ENCODE measurements around the gene IL17RA. TPM values are rescaled to one million over a fixed set of nuclear protein-coding genes. Genes with fewer than 3 reads are reported as not detected.

Gene IL17RA
- polyA plus RNA-seq, 1 donor from 2014 or later, result 0.52 TPM

- TF ChIP-seq MXI1 (conservative IDR thresholded peaks at IDR 0.05; ENCODE audit: poor library complexity, severe bottlenecking) (no peak), SMC3 (conservative IDR thresholded peaks at IDR 0.05; ENCODE audit: poor library complexity) (no peak), POLR2AphosphoS5 (IDR thresholded peaks at IDR 0.05) (no peak), TAF1 (IDR thresholded peaks at IDR 0.05; ENCODE audit: low read depth) (no peak), CTCF (IDR thresholded peaks at IDR 0.05; ENCODE audit: poor library complexity, severe bottlenecking) (no peak), EP300 (conservative IDR thresholded peaks at IDR 0.05; ENCODE audit: poor library complexity, severe bottlenecking) (no peak), REST (IDR thresholded peaks at IDR 0.05; ENCODE audit: borderline replicate concordance) (no peak), RAD21 (conservative IDR thresholded peaks at IDR 0.05) (no peak), EZH2 (IDR thresholded peaks at IDR 0.05; ENCODE audit: borderline replicate concordance, insufficient read depth, low read length, poor library complexity, severe bottlenecking) (no peak)
- Histone ChIP-seq H3K9me3 (ENCODE audit: low read length) (no peaks in the 10 kb centered on the region), H3K9ac (ENCODE audit: low read length) (no peak overlapping the region), H3K27ac (ENCODE audit: low read length) (no peak overlapping the region), H3K9me2 (ENCODE audit: insufficient read depth, low read length) (no peaks in the 10 kb centered on the region), H3K4me3 (ENCODE audit: low read length) (no peak overlapping the region), H3K27me3 (ENCODE audit: insufficient read depth, low read depth, low read length) (no peaks in the 10 kb centered on the region), H3K79me2 (replicated peaks; ENCODE audit: insufficient read depth, low read length) (no peaks in the 10 kb centered on the region), H3K4me2 (ENCODE audit: low read length) (no peak overlapping the region), H3K36me3 (ENCODE audit: insufficient read depth, low read length) (peaks cover 6% of the 10 kb centered on the region), H3F3A (ENCODE audit: insufficient read depth, low read length, poor library complexity, severe bottlenecking) (no peaks in the 10 kb centered on the region), H2AFZ (ENCODE audit: low read depth, low read length) (no peak overlapping the region), H4K20me1 (ENCODE audit: insufficient read depth) (no peaks in the 10 kb centered on the region)
These were observed 55.2 kb downstream of the IL17RA start for GRCh38 chr22:17140022-17140421.

- Histone ChIP-seq H3K9me3 (ENCODE audit: low read length) (no peaks in the 10 kb centered on the region), H3K9ac (ENCODE audit: low read length) (no peak overlapping the region), H3K9me2 (ENCODE audit: insufficient read depth, low read length) (no peaks in the 10 kb centered on the region), H4K20me1 (ENCODE audit: insufficient read depth) (no peaks in the 10 kb centered on the region), H3F3A (ENCODE audit: insufficient read depth, low read length, poor library complexity, severe bottlenecking) (no peaks in the 10 kb centered on the region), H3K4me2 (ENCODE audit: low read length) (no peak overlapping the region), H3K4me3 (ENCODE audit: low read length) (no peak overlapping the region), H3K27ac (ENCODE audit: low read length) (no peak overlapping the region), H2AFZ (ENCODE audit: low read depth, low read length) (no peak overlapping the region), H3K27me3 (ENCODE audit: insufficient read depth, low read depth, low read length) (no peaks in the 10 kb centered on the region), H3K79me2 (replicated peaks; ENCODE audit: insufficient read depth, low read length) (no peaks in the 10 kb centered on the region), H3K36me3 (ENCODE audit: insufficient read depth, low read length) (peaks cover 6% of the 10 kb centered on the region)
- TF ChIP-seq SMC3 (conservative IDR thresholded peaks at IDR 0.05; ENCODE audit: poor library complexity) (no peak), REST (IDR thresholded peaks at IDR 0.05; ENCODE audit: borderline replicate concordance) (no peak), RAD21 (conservative IDR thresholded peaks at IDR 0.05) (no peak), EP300 (conservative IDR thresholded peaks at IDR 0.05; ENCODE audit: poor library complexity, severe bottlenecking) (no peak), MXI1 (conservative IDR thresholded peaks at IDR 0.05; ENCODE audit: poor library complexity, severe bottlenecking) (no peak)
These were observed 56.3 kb downstream of the IL17RA start for GRCh38 chr22:17140826-17141766.
